IPS-18a (cell line): ENCODE results near the gene YWHAB.

Source experiments
- H3K27ac ChIP-seq: one replicate; pipeline ENCODE4 v1.5.1; 2013; ENCODE audit warnings: low read length
- H3K27me3 ChIP-seq: one replicate; pipeline ENCODE4 v1.6.1; 2013; ENCODE audit warnings: mild to moderate bottlenecking, low read length; ENCODE audit not compliant: control insufficient read depth, insufficient read depth
- H3K36me3 ChIP-seq: one replicate; pipeline ENCODE4 v1.6.1; 2013; ENCODE audit warnings: low read depth, low read length; ENCODE audit not compliant: control insufficient read depth
- H3K4me1 ChIP-seq: one replicate; pipeline ENCODE4 v1.6.1; 2013; ENCODE audit warnings: low read depth, low read length; ENCODE audit not compliant: control insufficient read depth
- H3K4me3 ChIP-seq: one replicate; pipeline ENCODE4 v1.5.1; 2013; ENCODE audit warnings: low read length
- H3K9ac ChIP-seq: one replicate; pipeline ENCODE4 v1.6.1; 2013; ENCODE audit warnings: mild to moderate bottlenecking, low read length, moderate library complexity
- H3K9me3 ChIP-seq: one replicate; pipeline ENCODE4 v1.6.1; 2013; ENCODE audit warnings: low read depth, low read length; ENCODE audit not compliant: control insufficient read depth

YWHAB gene

DNA sequence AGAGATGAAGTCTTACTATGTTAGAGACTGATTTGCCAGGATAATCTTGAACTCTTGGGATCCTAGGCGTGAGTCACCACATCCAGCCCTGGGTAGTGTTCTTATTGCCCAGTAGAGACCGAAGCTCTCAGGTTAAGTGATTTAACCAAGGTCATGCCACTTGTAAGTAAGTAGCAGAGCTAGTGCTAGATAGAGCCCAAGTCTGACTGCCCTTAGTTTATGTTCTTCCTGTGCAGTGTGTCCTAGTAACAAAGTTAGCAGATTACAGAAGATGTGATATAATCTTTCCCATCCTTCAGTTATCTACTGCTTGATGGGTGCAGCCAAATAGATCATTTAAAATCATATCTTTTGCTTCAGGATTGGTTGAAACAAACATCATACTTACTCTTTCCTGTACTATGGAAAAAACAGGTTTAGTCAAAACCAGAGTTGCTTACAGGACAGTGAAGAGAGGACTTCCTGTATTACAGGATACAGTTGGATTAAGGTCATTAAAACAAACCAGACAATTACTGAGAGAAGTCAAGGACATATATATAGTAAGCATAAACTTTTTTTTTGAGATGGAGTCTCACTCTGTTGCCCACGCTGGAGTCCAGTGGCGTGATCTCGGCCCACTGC lies 14.8 kb downstream of the YWHAB start:
- Histone ChIP-seq H3K27ac (no peak overlapping the region), H3K4me3 (no peak overlapping the region), H3K27me3 (no peaks in the 10 kb centered on the region), H3K9ac (no peak overlapping the region), H3K36me3 (peaks cover 43% of the 10 kb centered on the region), H3K9me3 (no peaks in the 10 kb centered on the region), H3K4me1 (no peaks in the 10 kb centered on the region)

DNA sequence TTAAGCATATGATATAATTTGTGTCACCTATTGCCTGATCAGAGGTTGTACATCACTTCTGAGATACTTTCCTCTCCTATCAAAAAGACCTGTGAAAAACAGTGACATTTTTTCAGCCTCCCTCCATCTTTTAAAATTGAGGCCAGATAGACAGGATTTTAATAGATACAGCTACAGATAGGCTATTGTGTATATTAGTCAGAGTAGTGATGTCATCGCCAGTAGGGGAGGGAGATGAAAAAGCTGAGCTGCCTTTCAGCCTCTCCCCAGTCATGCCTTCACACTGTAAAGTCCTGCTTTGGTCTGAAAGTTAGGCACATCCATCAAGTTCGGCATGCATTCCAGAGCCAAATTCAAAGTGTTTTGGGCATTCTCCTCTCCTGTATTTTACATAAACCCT lies 16.5 kb downstream of the YWHAB start:
- Histone ChIP-seq H3K27ac (no peak overlapping the region), H3K4me1 (no peaks in the 10 kb centered on the region), H3K4me3 (no peak overlapping the region), H3K9me3 (no peaks in the 10 kb centered on the region), H3K9ac (no peak overlapping the region), H3K27me3 (no peaks in the 10 kb centered on the region), H3K36me3 (peaks cover 60% of the 10 kb centered on the region)

DNA sequence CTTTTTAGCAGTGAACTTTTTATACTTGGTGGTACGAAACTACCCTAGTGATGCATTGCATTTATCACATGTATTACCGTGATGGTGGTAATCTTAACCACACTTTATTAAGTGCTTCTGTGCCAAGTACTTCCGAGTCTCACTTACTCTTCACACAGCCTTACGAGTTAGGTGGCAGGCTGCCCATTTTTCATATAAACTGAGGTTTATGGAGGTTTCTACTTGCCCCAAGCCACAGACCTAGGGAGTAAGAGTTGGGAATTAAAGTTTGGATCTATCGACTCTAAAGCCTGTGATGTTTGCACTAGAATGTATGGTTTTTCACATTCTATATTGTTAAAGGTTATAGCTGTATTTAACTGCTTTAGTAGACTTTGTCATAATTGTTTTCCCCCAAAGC lies 18.9 kb downstream of the YWHAB start:
- Histone ChIP-seq H3K4me3 (no peak overlapping the region), H3K27me3 (no peaks in the 10 kb centered on the region), H3K4me1 (peaks cover 4% of the 10 kb centered on the region), H3K36me3 (peaks cover 73% of the 10 kb centered on the region), H3K27ac (no peak overlapping the region), H3K9me3 (no peaks in the 10 kb centered on the region), H3K9ac (no peak overlapping the region)

DNA sequence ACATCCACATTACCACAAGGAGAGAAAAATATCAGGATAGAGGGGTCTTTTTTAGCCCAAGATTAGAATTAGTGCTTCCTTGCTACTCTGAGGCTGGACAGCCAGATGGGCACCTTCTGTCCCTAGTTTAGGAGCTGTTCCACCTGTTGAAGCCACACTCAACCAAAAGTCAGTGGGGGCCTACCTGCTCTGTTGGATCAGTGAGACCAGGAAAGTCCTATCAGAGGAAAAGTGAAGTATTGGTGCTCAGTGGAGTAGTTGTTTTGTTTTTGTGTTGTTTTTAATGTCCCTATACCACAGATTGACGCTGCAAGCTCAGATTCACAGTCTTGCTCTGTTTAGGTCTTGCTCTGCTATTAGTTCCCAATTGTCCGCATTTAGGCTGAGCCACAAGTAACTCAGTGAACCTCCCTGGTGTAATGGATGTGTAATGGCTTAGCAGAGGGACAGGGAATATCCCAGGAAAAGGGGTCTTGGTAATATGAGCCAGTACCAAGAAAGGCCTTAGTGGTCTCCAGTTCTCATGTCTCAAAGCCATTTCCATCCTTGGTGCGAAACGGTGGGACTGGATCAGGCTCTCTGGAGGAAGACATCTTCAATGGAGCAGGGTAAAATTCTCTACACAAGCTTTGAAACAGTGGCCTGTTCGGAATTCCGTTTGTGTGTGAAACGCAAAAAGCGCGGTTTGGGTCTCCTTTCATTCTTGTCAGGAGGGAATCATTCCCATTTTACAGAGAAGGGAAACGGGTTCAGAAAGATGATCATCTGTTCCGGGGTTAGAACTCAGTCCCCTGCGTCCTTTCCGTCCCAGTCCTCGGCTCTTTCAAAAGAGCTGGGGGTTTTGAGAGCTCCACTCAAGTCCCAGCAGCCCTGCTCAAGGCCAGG lies 23.7 kb downstream of the YWHAB start:
- peaks cover 57% of the 10 kb centered on the region for H3K36me3 ChIP-seq
- no peak overlapping the region for H3K27ac ChIP-seq
- H3K9ac ChIP-seq, result peak overlapping the region; percentile 31
- peak overlapping the region; percentile 68 for H3K4me3 ChIP-seq
- no peaks in the 10 kb centered on the region for H3K27me3 ChIP-seq
- peaks cover 7% of the 10 kb centered on the region for H3K4me1 ChIP-seq
- no peaks in the 10 kb centered on the region for H3K9me3 ChIP-seq

DNA sequence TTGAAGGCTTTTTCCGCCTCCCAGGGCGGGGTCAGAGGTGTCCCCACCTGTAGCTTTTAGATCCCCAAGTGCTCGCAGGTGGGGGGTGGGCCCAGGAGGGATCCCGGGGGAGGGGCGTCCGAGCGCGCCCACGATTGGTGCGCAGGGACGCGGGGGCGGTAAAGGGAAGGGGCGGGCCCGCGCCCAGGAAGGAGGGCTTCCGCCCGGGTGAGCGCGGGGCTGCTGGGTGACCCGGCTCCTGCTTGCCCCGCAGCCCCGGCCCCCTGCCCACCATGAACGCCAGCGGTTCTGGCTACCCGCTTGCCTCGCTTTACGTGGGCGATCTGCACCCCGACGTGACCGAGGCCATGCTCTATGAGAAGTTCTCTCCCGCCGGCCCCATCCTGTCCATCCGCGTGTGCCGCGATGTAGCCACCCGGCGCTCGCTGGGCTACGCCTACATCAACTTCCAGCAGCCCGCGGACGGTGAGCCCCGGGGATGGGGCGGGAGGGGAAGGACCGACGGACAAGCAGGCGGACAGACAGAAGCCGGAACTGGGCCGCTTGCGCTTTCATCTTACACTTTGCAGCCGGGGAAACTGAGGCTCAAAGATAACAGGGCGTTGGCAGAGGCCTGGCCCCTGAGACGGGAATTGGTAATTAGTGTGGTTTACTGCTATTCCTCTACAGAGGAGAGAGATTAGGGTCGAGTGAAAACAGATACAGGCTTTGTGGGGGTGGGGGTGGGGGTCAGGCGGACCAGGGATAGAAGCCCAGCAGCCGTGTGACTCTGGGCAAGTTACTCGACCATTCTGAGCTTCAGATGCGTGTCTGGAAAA lies 24.6 kb downstream of the YWHAB start, which contains the start of gene PABPC1L:
Gene PABPC1L (plus strand): TSS at position 189 of the 818 bp plus-strand sequence. CDS start 84 bp downstream, at position 273.
- no peaks in the 10 kb centered on the region for H3K27me3 ChIP-seq
- H3K9me3 ChIP-seq, result no peaks in the 10 kb centered on the region
- peak within 1 kb of the TSS; percentile 68 for H3K4me3 ChIP-seq
- peaks cover 54% of the 10 kb centered on the region for H3K36me3 ChIP-seq
- H3K4me1 ChIP-seq, result peaks cover 7% of the 10 kb centered on the region
- peak within 1 kb of the TSS; percentile 53 for H3K9ac ChIP-seq
- no peak within 1 kb of the TSS for H3K27ac ChIP-seq

DNA sequence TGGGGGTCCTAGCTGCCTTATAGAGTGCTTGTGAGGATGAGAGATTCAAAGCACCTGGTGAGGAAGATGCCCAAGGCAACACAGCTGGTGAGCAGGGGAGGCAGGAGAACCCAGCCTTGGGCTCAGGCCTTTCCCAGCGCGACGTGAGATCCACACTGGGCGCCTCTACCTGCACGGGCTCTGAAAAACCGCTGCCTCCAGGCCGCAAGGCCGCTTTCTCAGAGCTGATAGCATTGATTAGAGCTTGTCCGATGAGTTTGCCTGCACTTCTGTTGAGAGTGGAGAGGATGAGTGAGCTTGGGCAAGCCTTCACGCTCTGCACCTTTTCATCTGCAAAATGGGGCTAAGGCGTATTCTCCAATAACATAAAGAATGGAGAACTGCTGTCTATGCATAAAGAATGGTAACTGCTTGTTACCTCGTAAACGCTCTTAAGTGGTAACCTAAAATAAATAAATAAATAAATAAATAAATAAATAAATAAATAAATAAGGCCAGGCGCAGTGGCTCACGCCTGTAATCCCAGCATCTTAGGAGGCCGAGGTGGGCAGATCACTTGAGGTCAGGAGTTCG lies 25.3 kb downstream of the YWHAB start:
- peaks cover 7% of the 10 kb centered on the region for H3K4me1 ChIP-seq
- H3K36me3 ChIP-seq, result peaks cover 47% of the 10 kb centered on the region
- peak overlapping the region; percentile 68 for H3K4me3 ChIP-seq
- H3K27me3 ChIP-seq, result no peaks in the 10 kb centered on the region
- peak overlapping the region; percentile 53 for H3K9ac ChIP-seq
- H3K27ac ChIP-seq, result no peak overlapping the region
- H3K9me3 ChIP-seq, result no peaks in the 10 kb centered on the region

DNA sequence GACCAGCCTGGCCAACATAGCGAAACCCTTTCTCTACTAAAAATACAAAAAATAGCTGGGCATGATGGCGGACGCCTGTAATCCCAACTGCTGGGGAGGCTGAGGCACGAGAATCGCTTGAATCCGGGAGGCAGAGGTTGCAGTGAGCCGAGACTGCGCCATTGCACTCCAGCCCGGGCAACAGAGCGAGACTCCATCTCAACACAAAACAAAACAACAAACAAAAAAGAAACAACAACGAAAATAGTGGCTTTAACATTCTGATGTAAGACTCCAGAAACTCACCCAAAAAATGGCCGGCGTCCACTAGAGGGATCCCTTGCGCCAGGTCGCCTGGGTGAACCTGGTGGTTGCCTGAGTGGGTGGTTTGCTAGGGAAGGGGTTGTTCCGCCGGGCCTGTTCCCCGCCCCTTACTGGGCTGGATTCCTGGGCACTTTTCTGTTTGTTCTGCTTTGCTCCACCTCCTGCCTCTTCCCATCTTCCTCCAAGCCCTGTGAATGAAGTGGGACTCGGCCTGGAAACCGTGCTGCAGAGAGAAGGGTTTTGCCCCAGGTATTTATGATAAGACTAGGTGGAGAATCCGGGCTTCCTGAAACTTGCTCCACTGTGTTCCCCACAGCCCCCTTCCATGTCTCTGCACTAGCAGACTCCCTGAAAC lies 25.9 kb downstream of the YWHAB start:
- Histone ChIP-seq H3K4me3 (peak overlapping the region; percentile 29), H3K9ac (no peak overlapping the region), H3K36me3 (peaks cover 40% of the 10 kb centered on the region), H3K27me3 (no peaks in the 10 kb centered on the region), H3K4me1 (peaks cover 7% of the 10 kb centered on the region), H3K27ac (no peak overlapping the region), H3K9me3 (no peaks in the 10 kb centered on the region)

DNA sequence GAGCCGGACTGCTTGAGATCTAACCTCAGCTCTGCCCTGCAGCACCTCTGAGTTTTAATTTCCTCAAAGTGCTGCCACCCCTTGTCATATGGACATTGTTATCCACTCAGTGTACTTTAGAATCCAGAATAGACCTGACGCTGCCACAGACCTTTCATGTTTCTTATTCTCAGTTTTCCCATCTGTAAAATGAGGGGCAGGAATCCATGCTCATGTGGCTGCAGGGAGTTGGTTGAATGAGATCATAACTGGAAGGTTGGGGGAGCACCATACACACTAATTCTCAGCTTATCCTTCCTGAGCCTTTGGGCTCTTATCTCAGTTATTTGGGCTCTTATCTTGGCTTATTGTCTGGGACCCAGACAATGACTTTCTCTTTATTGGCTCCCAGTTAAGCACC lies 26.7 kb downstream of the YWHAB start:
- Histone ChIP-seq H3K4me3 (no peak overlapping the region), H3K9ac (no peak overlapping the region), H3K27me3 (no peaks in the 10 kb centered on the region), H3K9me3 (no peaks in the 10 kb centered on the region), H3K4me1 (peaks cover 7% of the 10 kb centered on the region), H3K27ac (no peak overlapping the region), H3K36me3 (peaks cover 38% of the 10 kb centered on the region)

DNA sequence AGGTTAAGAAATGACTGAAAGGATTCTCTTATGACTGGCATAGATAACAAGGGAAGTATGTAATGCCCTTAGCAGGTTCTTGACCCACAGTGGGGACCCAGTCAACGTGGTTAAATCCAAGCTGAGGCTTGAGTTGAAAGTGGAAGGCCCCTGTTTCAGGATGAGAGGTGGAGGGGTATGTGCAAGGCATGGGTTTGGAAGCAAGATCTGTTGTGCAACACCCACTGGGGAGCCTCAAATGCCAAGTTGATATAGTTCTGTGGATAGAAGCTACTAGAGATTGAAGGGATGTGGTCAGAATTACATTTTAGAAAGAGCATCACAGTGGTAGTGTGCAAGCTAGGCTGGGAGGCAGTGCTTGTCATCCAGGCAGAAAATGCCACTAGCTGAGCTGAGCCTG lies 29.4 kb downstream of the YWHAB start:
- Histone ChIP-seq H3K36me3 (peaks cover 36% of the 10 kb centered on the region), H3K9me3 (no peaks in the 10 kb centered on the region), H3K27ac (no peak overlapping the region), H3K27me3 (no peaks in the 10 kb centered on the region), H3K4me3 (no peak overlapping the region), H3K9ac (no peak overlapping the region), H3K4me1 (peaks cover 3% of the 10 kb centered on the region)

DNA sequence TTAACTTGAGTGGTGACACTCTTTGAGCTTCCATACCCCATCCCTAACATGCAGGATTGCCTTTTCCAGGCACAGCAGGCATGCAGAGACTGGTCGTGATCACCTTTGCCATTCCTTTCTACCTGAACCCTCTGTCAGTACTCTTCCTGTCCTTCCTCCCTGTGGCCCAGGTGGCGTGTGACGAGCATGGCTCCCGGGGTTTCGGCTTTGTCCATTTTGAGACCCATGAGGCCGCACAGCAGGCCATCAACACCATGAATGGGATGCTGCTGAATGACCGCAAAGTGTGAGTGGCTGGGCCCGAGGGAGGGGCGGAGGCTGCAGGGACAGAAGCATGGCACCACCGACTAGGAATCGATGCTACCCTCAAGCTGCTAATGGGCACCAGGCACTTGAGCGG lies 31.1 kb downstream of the YWHAB start:
- H3K27ac ChIP-seq, result no peak overlapping the region
- H3K9me3 ChIP-seq, result no peaks in the 10 kb centered on the region
- H3K27me3 ChIP-seq, result no peaks in the 10 kb centered on the region
- H3K36me3 ChIP-seq, result peaks cover 40% of the 10 kb centered on the region
- H3K4me1 ChIP-seq, result peaks cover 3% of the 10 kb centered on the region
- no peak overlapping the region for H3K4me3 ChIP-seq
- H3K9ac ChIP-seq, result no peak overlapping the region

DNA sequence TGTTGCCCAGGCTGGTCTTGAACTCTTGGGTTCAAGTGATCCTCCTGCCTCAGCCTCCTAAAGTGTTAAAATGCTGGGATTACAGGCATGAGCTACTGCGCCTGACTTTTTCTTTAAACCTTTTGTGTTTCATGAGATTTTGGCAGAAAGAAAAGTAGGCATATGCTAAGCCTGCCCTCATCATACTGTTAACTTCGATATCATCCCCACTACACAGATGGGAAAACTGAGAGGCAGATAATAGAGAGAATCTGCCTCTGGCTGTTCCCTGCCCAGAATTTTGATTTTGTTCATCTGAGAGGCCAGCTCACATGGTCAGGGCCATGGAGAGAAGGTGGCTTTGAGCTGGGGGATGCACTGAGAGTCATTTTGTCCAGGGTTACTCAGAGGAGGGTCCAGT lies 31.9 kb downstream of the YWHAB start:
- Histone ChIP-seq H3K27me3 (no peaks in the 10 kb centered on the region), H3K4me1 (no peaks in the 10 kb centered on the region), H3K36me3 (peaks cover 44% of the 10 kb centered on the region), H3K9ac (no peak overlapping the region), H3K27ac (no peak overlapping the region), H3K9me3 (no peaks in the 10 kb centered on the region), H3K4me3 (no peak overlapping the region)
